T1000 (cell line): ENCODE data around the gene ACY1.

Source experiments
- DNase-seq: peaks from one replicate; lab custom pipeline; 2025; ENCODE audit warnings: mixed read lengths; lab: John Stamatoyannopoulos, UW

The ACY1 gene

DNA sequence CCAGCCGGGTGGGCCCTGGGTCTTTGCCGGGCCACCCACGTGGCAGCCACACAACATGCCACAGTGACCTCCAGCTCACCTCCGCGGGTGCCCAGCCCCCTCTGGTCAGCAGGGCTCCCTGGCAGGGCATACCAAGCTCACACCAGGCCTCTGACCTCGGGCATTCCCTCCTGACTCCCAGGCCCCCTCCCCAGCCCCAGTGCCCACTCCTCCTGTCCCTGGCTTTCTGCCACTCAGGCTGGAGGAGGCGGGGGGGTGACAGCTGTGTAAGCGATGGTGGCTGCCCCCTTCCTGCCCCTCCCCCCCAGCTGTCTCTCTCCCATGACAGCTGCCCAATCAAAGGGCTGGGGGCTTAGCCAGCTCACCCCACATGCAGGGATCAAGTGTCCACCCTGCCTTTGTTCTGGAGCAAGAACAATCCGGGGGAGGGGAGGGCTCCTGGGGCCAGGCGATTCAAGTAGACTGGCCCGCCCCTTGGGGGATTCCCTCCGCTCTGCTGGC lies 19.3 kb upstream of the ACY1 start:
- DNase-seq, result no peak

DNA sequence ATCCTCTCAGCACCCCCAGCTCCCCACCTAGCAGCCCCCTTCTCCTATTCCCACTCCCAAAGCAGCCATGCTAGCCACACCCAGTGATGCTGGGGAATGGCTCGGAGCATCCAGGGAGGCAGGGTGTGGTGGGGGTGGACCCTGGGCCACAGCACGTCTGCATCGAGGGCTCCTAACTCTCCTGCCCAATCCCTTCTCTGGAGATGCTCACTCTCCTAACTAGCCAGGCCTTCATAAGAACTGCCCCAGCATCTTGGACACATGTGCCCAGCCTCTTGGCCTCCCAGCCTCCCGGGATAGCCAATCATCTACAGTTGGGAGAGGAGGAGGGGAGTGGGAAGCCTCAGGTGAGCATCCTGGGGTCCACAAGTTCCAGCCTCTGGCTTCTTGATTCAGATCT lies 18.8 kb upstream of the ACY1 start:
- no peak for DNase-seq

DNA sequence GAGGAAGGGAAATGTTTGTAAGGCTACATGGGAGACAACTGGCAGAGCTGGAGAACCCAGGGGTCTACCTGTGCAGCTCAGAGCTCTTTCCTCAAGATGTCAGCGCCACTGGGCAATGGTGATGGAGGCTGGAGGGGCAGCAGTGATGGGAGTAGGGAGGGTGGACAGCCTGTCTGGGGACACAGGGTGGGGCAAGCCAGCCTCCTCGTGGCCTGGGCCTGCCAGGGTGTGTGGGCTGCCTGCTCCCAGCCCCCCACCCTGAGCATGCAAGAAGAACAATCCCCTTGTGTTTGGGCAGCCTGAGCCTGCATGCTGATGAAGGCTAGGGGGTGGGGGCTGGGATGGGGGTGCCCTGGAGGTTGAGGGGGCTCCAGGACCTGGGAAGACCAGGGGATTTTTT lies 17.3 kb upstream of the ACY1 start:
- no peak for DNase-seq

GRCh38 chr3:51966486-51966885 lies 16.8 kb upstream of the ACY1 start:
- DNase-seq, result no peak

DNA sequence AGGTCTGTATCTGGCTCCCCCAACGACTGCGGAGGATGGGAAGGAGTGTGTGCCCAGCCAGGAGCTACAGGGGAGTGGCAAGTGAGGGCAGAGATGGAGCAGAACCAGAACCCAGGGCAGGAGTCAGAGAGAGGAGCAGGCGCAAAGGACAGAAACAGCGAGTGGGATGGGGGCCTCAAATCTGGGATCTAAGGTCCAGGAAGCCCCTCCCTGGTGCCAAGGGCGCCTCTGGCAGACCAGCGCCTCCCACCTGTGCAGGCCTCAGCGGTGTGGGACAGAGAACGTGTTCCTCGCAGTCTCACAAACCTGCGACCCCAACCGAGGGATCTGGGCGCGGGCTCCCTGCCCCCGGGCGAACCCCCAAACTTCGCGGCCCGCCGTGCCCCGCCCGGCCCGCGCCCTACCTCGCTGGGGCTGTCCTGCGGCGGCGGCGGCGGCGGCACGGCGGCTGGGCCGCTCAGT lies 16.4 kb upstream of the ACY1 start:
- no peak for DNase-seq

- no peak for DNase-seq
Observed at GRCh38 chr3:51967384-51968169, 15.8 kb upstream of the ACY1 start, which contains the start of gene PCBP4. Gene PCBP4, minus strand, starts transcription at chr3:51967454. Its CDS starts 6,214 bp downstream, at chr3:51961240.

- no peak for DNase-seq
Observed at GRCh38 chr3:51968170-51968775, 15.1 kb upstream of the ACY1 start.

GRCh38 chr3:51968883-51969678 lies 14.3 kb upstream of the ACY1 start:
- DNase-seq, result no peak

DNA sequence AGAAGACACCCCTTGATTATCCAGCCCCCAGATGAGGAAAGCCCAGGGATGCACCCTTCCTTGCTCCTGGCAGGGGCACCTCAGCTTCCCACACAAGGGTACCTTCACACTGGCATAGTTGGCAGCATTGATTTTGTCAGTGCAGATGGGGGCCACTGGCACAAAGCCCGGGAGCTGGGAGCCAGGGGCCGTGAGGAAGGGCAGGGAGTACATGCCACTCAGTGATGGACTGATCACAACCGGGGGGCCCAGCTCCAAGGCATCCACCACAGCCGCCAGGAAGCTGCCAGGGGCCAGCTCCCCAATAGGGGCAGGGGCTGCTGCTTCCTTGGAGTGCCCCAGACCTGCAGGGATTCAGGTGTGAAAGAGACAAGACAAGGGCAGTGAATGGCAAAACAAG lies 13.5 kb upstream of the ACY1 start:
- no peak for DNase-seq

GRCh38 chr3:51970606-51971300 lies 12.6 kb upstream of the ACY1 start:
- no peak for DNase-seq

- no peak for DNase-seq
Observed at GRCh38 chr3:51971350-51971749, 12.0 kb upstream of the ACY1 start.

DNA sequence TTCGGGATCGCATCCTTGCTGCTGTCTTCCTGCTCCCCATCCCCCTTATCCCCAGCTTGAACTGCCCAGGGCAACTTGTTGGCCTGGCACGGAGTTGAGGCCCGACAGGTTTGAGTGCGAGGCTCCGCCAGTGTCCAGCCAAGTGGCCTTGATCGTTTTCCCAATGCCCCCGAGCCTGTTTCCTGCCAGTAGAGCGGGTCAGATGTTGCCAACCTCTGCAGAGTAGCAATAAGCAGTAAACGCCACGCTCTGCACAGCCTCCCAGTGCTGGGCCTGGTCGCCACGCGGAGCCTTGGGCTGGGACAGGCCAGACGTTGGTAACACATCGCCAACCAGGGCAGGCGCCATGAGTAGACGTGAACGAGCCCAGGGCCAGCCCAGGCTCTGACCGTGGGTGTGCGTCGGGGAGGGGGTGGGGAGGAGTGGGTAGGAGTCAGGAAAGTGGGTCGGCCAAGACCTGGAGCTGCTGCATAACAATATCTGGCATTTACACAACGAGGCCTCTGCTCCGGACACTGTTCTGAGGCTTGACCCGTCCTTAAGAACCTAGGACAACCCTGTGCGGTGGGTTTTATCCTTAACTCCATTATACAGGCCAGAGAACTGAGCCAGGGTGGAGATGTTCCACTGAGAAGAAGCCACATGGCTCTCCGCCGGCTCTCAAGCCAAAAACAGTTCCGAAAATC lies 8.9 kb upstream of the ACY1 start:
- no peak for DNase-seq

DNA sequence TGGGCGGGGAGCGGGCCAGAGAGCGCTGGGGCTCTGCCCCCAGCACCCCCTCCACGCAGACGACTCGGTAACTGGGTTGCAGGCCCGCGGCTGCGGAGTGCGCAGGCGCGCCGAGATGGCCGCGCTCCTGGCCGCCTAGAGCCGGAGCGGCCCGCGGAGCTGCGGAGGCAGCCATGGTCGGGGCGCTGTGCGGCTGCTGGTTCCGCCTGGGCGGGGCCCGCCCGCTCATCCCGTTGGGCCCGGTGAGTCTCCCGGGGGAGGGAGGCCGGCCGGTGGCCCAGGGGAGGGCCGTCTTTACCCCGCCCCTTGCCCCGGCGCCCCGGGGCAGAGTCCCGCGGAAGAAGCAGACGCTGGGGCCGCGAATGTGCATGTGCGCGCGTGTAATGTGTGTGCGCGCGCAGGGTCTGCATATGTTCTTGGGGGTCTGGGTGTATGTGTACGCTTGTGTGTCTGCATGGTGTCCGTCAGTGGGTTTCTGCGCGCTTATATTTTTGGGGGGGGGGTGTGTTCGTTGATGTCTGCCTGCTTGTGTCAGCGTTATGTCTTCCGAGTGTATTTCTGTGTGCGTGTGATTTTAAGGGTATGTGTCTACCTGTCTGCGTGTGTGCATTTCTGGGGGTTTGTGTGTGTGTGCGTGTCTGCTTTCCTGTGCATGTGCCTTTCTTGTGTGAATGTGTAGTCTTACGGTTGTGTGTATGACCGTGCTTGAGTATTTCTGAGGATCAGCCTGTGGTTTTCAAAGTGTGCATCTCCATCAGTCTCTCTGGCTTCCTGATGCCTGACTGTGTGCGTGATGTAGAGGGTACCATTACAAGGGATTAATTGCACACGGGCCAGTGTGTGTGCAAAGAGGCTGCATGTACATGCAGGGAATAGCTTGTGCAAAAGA lies 8.1 kb upstream of the ACY1 start, which contains the start of gene ABHD14A:
TSS of gene ABHD14A (plus strand) at position 102 of the 889 bp plus-strand sequence. CDS start at position 174, 72 bp downstream.
- peak; percentile 50 for DNase-seq

GRCh38 chr3:51975852-51976549 lies 7.3 kb upstream of the ACY1 start:
- peak; percentile 49 for DNase-seq

- DNase-seq, result no peak
Observed at GRCh38 chr3:51977446-51978142, 5.7 kb upstream of the ACY1 start.

DNA sequence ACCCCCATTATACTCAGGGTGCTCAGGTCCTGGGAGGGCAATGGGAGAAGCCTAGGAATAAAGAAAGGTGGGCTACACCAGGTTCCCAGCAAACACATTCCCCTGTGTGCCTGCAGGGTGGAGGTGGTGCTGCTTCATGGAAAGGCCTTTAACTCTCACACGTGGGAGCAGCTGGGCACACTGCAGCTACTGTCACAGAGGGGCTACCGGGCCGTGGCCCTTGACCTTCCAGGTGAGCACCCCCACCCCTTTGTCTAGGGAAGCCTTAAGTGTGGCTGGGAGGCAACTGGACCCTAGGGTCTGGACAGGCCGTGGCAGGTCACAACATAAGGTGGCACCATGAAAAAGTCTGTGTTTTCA lies 5.2 kb upstream of the ACY1 start:
- no peak for DNase-seq

GRCh38 chr3:51980253-51980652 lies 3.1 kb upstream of the ACY1 start:
- DNase-seq, result no peak

GRCh38 chr3:51982352-51982837 lies 940 bp upstream of the ACY1 start:
- no peak for DNase-seq
